ENCODE results near the gene ZBTB7C.

DNA sequence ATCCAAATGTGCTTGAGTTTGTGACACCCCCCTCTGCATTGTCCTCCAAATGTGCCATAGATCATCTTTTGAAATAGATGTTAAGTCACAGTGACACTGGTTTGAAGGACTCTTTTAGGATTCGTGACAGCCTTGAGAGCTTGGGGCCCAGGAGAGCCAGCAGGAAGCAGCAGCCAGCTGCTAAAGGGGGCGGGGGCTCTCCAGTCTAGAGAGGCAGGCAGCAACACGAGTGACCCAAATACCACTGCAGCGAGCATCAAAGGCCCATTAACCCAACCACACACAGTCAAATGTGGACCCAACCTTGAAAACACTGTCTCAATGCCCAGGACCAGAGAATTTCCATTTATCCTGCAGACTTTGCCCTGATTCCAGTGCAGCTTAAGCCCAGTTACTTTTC, 75.6 kb downstream of the ZBTB7C start:
- TF ChIP-seq, protein P1, sequence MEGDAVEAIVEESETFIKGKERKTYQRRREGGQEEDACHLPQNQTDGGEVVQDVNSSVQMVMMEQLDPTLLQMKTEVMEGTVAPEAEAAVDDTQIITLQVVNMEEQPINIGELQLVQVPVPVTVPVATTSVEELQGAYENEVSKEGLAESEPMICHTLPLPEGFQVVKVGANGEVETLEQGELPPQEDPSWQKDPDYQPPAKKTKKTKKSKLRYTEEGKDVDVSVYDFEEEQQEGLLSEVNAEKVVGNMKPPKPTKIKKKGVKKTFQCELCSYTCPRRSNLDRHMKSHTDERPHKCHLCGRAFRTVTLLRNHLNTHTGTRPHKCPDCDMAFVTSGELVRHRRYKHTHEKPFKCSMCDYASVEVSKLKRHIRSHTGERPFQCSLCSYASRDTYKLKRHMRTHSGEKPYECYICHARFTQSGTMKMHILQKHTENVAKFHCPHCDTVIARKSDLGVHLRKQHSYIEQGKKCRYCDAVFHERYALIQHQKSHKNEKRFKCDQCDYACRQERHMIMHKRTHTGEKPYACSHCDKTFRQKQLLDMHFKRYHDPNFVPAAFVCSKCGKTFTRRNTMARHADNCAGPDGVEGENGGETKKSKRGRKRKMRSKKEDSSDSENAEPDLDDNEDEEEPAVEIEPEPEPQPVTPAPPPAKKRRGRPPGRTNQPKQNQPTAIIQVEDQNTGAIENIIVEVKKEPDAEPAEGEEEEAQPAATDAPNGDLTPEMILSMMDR (conservative IDR thresholded peaks at IDR 0.05 in 1 of 2, IDR thresholded peaks at IDR 0.05 in 1 of 2; ENCODE audit: extremely low read depth in 1 of 2, insufficient read depth in 1 of 2, low read depth in 1 of 2, low read length in 2 of 2) = no peak
- no peak for TF ChIP-seq EZH2 (IDR thresholded peaks at IDR 0.05; ENCODE audit: borderline replicate concordance, low read length)

All from mammary epithelial cell (primary cell).